A549 (cell line): ENCODE measurements around the gene HCAR1. TPM values are rescaled to one million over a fixed set of nuclear protein-coding genes. Genes with fewer than 3 reads are reported as not detected.
A peak's percentile ranks its signal among the peaks of the same experiment; 100 is the strongest.
"Not testable (repeated sequence)": the region's sequence is repeated elsewhere in the genome, so short reads cannot be mapped to it uniquely, and the experiment has no call there.

Source experiments
- ATAC-seq, 2 experiments: fragments of 200-7000 bp in 1 of 2; fragments of >200 bp in 1 of 2; cut with Nextera tagmentation in 1 of 2; cut with Tn5 transposase in 1 of 2; 3 replicates each; pipeline versions ENCODE4 v1.8.0 to v1.9.1; 2018 to 2020; ENCODE audit warnings: mild to moderate bottlenecking in 1 of 2, moderate library complexity in 1 of 2
- CTCF ChIA-PET: fragments of 300-600 bp; sonication (Branson Sonifier 250); formaldehyde crosslinking; extraction: SDS; loops from one replicate; lab custom pipeline; 2021; ENCODE audit warnings: antibody characterized with exemption, inconsistent platforms; lab: Yijun Ruan, JAX
- POLR2A ChIA-PET: fragments of 350-600 bp; formaldehyde crosslinking; extraction: SDS; loops from one replicate; lab custom pipeline; 2021; ENCODE audit warnings: antibody characterized with exemption, inconsistent platforms; lab: Yijun Ruan, JAX
- DNase-seq, 2 experiments: peaks; one replicate each; pipeline versions ENCODE4 v3.0.0 to v3.0.0-alpha.2; 2011 to 2016; ENCODE audit warnings: low read depth in 1 of 2, low spot score in 1 of 2
- FAIRE-seq: peaks from 2 replicates; lab custom pipeline; 2011; peaks lifted over from hg19 to GRCh38; lab: Jason Lieb, UNC
- H3K27ac ChIP-seq, 2 experiments: fragments of >200 bp; sonication (Bioruptor Twin); formaldehyde crosslinking; 3 replicates each; pipeline ENCODE4 v1.5.1; 2016 to 2017
- H3K4me1 ChIP-seq: fragments of >200 bp; sonication (Bioruptor Twin); formaldehyde crosslinking; 3 replicates; pipeline ENCODE4 v1.6.1; 2016
- H3K4me2 ChIP-seq: fragments of >200 bp; sonication (Bioruptor Twin); formaldehyde crosslinking; 3 replicates; pipeline ENCODE4 v1.6.1; 2016
- H3K4me3 ChIP-seq: fragments of >200 bp; sonication (Bioruptor Twin); formaldehyde crosslinking; 3 replicates; pipeline ENCODE4 v1.5.1; 2016
- H3K9me3 ChIP-seq: fragments of >200 bp; sonication (Bioruptor Twin); formaldehyde crosslinking; 3 replicates; pipeline ENCODE4 v1.6.1; 2016
- HES2 ChIP-seq: fragments of >200 bp; sonication (Bioruptor Twin); formaldehyde crosslinking; IDR thresholded peaks from 2 replicates; pipeline ENCODE4 v1.6.1; 2016
- MYC ChIP-seq: IDR thresholded peaks from 2 replicates; pipeline ENCODE4 v1.6.1; 2012; ENCODE audit warnings: mild to moderate bottlenecking, inconsistent platforms, low read length, improper control_type of control experiment, borderline replicate concordance
- PBX3 ChIP-seq: IDR thresholded peaks from 2 replicates; pipeline ENCODE4 v1.6.1; 2012
- REST ChIP-seq: fragments of 200-600 bp; sonication (generic); IDR thresholded peaks from 2 replicates; pipeline ENCODE4 v1.6.1; 2016; ENCODE audit warnings: antibody characterized with exemption, mild to moderate bottlenecking, moderate library complexity
- SREBF2 ChIP-seq: fragments of 450-650 bp; IDR thresholded peaks from 2 replicates; pipeline ENCODE4 v1.6.1; 2014; ENCODE audit warnings: mild to moderate bottlenecking, moderate library complexity
- TP53 ChIP-seq: fragments of 250-450 bp; sonication (Bioruptor Pico); IDR thresholded peaks from 2 replicates; pipeline ENCODE4 v1.5.0; 2021; ENCODE audit warnings: mild to moderate bottlenecking, moderate library complexity
- USF2 ChIP-seq: fragments of 450-650 bp; IDR thresholded peaks from 2 replicates; pipeline ENCODE4 v1.6.1; 2014; ENCODE audit warnings: antibody characterized with exemption
- WGBS: methylation state at CpG from one replicate; pipeline ENCODE4 v1.1.6; 2017; ENCODE audit errors: missing lambda C conversion rate; 5-methylcytosine and 5-hydroxymethylcytosine counted together
- polyA plus RNA-seq, 4 experiments: library from polyadenylated mRNA; depleted of rRNA in 3 of 4; stranded (reverse); fragments of >200 nt; fragmentation: RNase III in 1 of 4; extraction: RNeasy Plus Mini Kit Qiagen cat#74134 plus additional on column Dnase treatment in 1 of 4; gene quantifications; 2 replicates in 3 of 4; 3 replicates in 1 of 4; pipeline ENCODE4 v1.2.3, GENCODE V29; 2011 to 2017

Gene HCAR1
- polyA plus RNA-seq, 2 of the 4 experiments (the other 2 are of a cell fraction) = 0.01 to 0.05 TPM

- ATAC-seq, H3K4me3 ChIP-seq, POLR2A ChIA-PET, FAIRE-seq, DNase-seq, H3K9me3 ChIP-seq: not testable (repeated sequence)
- Histone ChIP-seq H3K27ac (peak overlapping the region in 1 of 2 experiments; percentile 92; a peak in 3 of 6 replicates), H3K4me2 (0 out of 3 replicates have a peak overlapping the region, but pooled peaks have one; percentile 82), H3K4me1 (peaks cover 25% of the 10 kb centered on the region)
- CTCF ChIA-PET = interaction anchor here (0.6 kb wide), 1 partner anchor 50 kb away, joined by 3 read pairs; no protein-coding TSS in a partner anchor
- WGBS = 89% methylated on average over 17 of the region's 17 CpGs
Observed at GRCh38 chr12:122750781-122751515, 20.3 kb upstream of the HCAR1 start.

- ChIA-PET POLR2A (no interaction called here), CTCF (interaction anchor here (0.6 to 3.1 kb wide), 4 partner anchors 49 to 113 kb away, joined by 3 to 24 read pairs (median 3); no protein-coding TSS in a partner anchor)
- H3K27ac ChIP-seq = peak overlapping the region; percentile 61 to 79
- TF ChIP-seq HES2 (no peak), USF2 (peak; percentile 95)
- H3K4me3 ChIP-seq = no peak overlapping the region
- H3K4me2 ChIP-seq = peak overlapping the region; percentile 45
- DNase-seq = peak; percentile 64 to 71
- peaks cover 25% of the 10 kb centered on the region for H3K4me1 ChIP-seq
- no peak for FAIRE-seq
- 69% methylated on average over 6 of the region's 6 CpGs for WGBS
- H3K9me3 ChIP-seq = no peaks in the 10 kb centered on the region
- ATAC-seq = peak in 1 of 2 experiments; percentile 26; a peak in 2 of 6 replicates
Observed at GRCh38 chr12:122749569-122750332, 19.1 kb upstream of the HCAR1 start.

- no peak for TF ChIP-seq PBX3
- no peak for TF ChIP-seq TP53 (CRISPR knock-in tag)
- no peak for TF ChIP-seq REST
- TF ChIP-seq SREBF2 = no peak
- no peak for TF ChIP-seq MYC
- ChIA-PET CTCF (interaction anchor here (1.0 to 3.1 kb wide), 2 partner anchors 17 to 110 kb away, joined by 4 to 24 read pairs; partner anchors contain the start of gene HCAR1), POLR2A (no interaction called here)
- no peak for DNase-seq
- no peak for FAIRE-seq
- no peaks in the 10 kb centered on the region for H3K9me3 ChIP-seq
- H3K4me3 ChIP-seq = no peak overlapping the region
- peak overlapping the region in 1 of 2 experiments; percentile 79; a peak in 3 of 6 replicates for H3K27ac ChIP-seq
- WGBS = 69% methylated on average over 9 of the region's 9 CpGs
- H3K4me2 ChIP-seq = no peak overlapping the region
- peaks cover 15% of the 10 kb centered on the region for H3K4me1 ChIP-seq
- ATAC-seq = no peak
Observed at GRCh38 chr12:122747224-122748135, 16.8 kb upstream of the HCAR1 start.
